ENCODE data around the gene WARS2.

GRCh38 chr1:119007339-119007669, 133.1 kb downstream of the WARS2 start:
- TF ChIP-seq CTCF (conservative IDR thresholded peaks at IDR 0.05; ENCODE audit: low read length) (no peak), EZH2phosphoT487 (IDR thresholded peaks at IDR 0.05; ENCODE audit: borderline replicate concordance, low read depth, low read length) (no peak)
